Brain microvascular endothelial cell (primary cell): Measurements from ENCODE around the gene PGF.

Experiments
- DNase-seq: peaks from one replicate; pipeline ENCODE4 v3.0.0-alpha.2; 2020
- H3K27ac ChIP-seq: fragments of 250-450 bp; sonication (Bioruptor Pico); 2 replicates; pipeline ENCODE4 v1.5.1; 2020; ENCODE audit warnings: mild to moderate bottlenecking, moderate library complexity
- H3K27me3 ChIP-seq: fragments of 250-450 bp; sonication (Bioruptor Pico); replicated peaks from 2 replicates; pipeline ENCODE4 v1.5.1; 2020; ENCODE audit warnings: mild to moderate bottlenecking
- H3K36me3 ChIP-seq: fragments of 250-450 bp; sonication (Bioruptor Pico); replicated peaks from 2 replicates; pipeline ENCODE4 v1.5.1; 2020; ENCODE audit warnings: mild to moderate bottlenecking
- H3K4me3 ChIP-seq: 2 replicates; pipeline ENCODE4 v1.5.1; 2011; ENCODE audit warnings: low read depth, mild to moderate bottlenecking, control low read depth, low read length, moderate library complexity
- CTCF ChIP-seq: IDR thresholded peaks from 2 replicates; pipeline ENCODE4 v1.5.1; 2011; ENCODE audit warnings: low read depth, mild to moderate bottlenecking, moderate library complexity, low read length, control low read depth, inconsistent platforms; ENCODE audit errors: missing control alignments
- in situ Hi-C: cut with HindIII; loops from 2 replicates; pipeline ENCODE4 v1.10.0; 2017; ENCODE audit warnings: low sequenced_read_pairs, low pct_ligation_motif_present

PGF gene

GRCh38 chr14:74988993-74989392, 33.6 kb upstream of the PGF start:
- H3K4me3 ChIP-seq: no peak overlapping the region
- H3K36me3 ChIP-seq: no peaks in the 10 kb centered on the region
- H3K27me3 ChIP-seq: no peaks in the 10 kb centered on the region
- DNase-seq: no peak
- H3K27ac ChIP-seq: no peak overlapping the region
- in situ Hi-C loops: no loop called here
- TF ChIP-seq CTCF: no peak

- H3K27me3 ChIP-seq: no peaks in the 10 kb centered on the region
- H3K36me3 ChIP-seq: no peaks in the 10 kb centered on the region
- H3K27ac ChIP-seq: peak overlapping the region; percentile 12
- no peak for TF ChIP-seq CTCF
- in situ Hi-C loops: no loop called here
- H3K4me3 ChIP-seq: no peak overlapping the region
- peak; percentile 76 for DNase-seq
Measured at GRCh38 chr14:74988131-74988530, 32.7 kb upstream of the PGF start.

GRCh38 chr14:74985806-74986205, 30.4 kb upstream of the PGF start:
- in situ Hi-C loops: no loop called here
- no peak for DNase-seq
- Histone ChIP-seq H3K36me3 (no peaks in the 10 kb centered on the region), H3K27ac (no peak overlapping the region), H3K4me3 (no peak overlapping the region), H3K27me3 (no peaks in the 10 kb centered on the region)
- TF ChIP-seq CTCF: no peak

- Histone ChIP-seq H3K27ac (no peak overlapping the region), H3K27me3 (no peaks in the 10 kb centered on the region), H3K36me3 (no peaks in the 10 kb centered on the region), H3K4me3 (no peak overlapping the region)
- DNase-seq: no peak
- in situ Hi-C loops: no loop called here
- no peak for TF ChIP-seq CTCF
Measured at GRCh38 chr14:74985028-74985310, 29.6 kb upstream of the PGF start.

- Histone ChIP-seq H3K36me3 (no peaks in the 10 kb centered on the region), H3K4me3 (no peak overlapping the region), H3K27ac (no peak overlapping the region), H3K27me3 (no peaks in the 10 kb centered on the region)
- in situ Hi-C loops: no loop called here
- no peak for DNase-seq
- TF ChIP-seq CTCF: no peak
Measured at GRCh38 chr14:74984236-74985027, 29.0 kb upstream of the PGF start.

GRCh38 chr14:74983343-74983742, 27.9 kb upstream of the PGF start:
- Histone ChIP-seq H3K36me3 (no peaks in the 10 kb centered on the region), H3K4me3 (no peak overlapping the region), H3K27me3 (no peaks in the 10 kb centered on the region), H3K27ac (no peak overlapping the region)
- no peak for TF ChIP-seq CTCF
- no peak for DNase-seq
- in situ Hi-C loops: no loop called here
